MM.1S (cell line): ENCODE measurements around the gene SLC15A3.

ENCODE experiments used
- EZH2phosphoT487 ChIP-seq: fragments of 300-600 bp; sonication (generic); IDR thresholded peaks from 2 replicates; pipeline ENCODE4 v1.6.1; 2018; ENCODE audit warnings: antibody characterized with exemption, low read length
- TF ChIP-seq, protein P1 (sequence below): fragments of 300-600 bp; sonication (generic); IDR thresholded peaks from 2 replicates; pipeline ENCODE4 v1.5.1; 2016; ENCODE audit warnings: antibody characterized with exemption, low read length, mixed read lengths

DNA sequence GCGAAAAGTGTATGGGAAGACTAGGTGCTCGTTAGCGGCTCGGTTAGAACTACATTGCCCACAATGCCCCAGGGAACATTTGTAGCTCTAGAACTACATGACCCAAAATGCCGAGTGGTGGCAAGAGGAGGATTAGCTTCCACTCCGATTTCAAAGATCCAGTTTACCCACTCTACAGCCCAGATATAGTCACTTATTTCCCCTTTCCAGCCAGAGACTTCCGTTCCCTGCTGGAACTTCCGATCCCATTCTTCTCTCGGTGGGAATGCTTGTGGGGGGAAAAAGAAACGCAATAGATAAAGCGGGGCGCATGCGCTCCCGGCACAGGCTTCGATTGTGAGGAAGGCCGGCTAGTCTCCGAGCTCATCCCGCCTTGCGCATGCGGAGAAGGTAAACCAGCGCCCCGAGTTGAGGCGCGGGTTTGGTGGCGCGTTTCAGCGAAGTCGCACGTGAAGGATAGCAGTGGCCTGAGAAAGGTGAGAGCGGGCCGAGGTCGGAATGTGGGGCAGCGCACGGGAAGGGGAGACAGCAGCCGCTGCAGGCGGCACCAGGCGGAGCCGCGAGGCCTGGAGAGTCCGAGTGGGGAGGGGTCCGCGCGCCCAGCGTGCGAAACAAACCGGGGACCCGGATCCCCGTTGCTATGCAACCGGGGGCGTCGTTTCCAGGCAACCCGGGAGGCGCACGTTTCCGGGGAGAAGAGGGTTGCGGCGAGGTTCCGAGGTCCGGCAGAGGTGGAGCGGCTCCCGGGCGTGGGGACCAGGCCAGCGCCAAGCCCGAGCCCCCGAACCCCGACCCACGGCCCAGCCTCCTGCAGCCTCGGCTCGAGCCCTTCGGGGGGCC is 38.0 kb downstream of the SLC15A3 start, which contains the start of gene TMEM109:
- TF ChIP-seq, protein P1, sequence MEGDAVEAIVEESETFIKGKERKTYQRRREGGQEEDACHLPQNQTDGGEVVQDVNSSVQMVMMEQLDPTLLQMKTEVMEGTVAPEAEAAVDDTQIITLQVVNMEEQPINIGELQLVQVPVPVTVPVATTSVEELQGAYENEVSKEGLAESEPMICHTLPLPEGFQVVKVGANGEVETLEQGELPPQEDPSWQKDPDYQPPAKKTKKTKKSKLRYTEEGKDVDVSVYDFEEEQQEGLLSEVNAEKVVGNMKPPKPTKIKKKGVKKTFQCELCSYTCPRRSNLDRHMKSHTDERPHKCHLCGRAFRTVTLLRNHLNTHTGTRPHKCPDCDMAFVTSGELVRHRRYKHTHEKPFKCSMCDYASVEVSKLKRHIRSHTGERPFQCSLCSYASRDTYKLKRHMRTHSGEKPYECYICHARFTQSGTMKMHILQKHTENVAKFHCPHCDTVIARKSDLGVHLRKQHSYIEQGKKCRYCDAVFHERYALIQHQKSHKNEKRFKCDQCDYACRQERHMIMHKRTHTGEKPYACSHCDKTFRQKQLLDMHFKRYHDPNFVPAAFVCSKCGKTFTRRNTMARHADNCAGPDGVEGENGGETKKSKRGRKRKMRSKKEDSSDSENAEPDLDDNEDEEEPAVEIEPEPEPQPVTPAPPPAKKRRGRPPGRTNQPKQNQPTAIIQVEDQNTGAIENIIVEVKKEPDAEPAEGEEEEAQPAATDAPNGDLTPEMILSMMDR, result no peak
- no peak for TF ChIP-seq EZH2phosphoT487
